DMS114 treated with DMSO at 0.1 percent for 48 hours (cell line): ENCODE results near the gene HORMAD1.
"Not testable (repeated sequence)": the region's sequence is repeated elsewhere in the genome, so short reads cannot be mapped to it uniquely, and the experiment has no call there.

Experiments
- DNase-seq: peaks from one replicate; lab custom pipeline; 2025; ENCODE audit not compliant: unreplicated experiment; lab: John Stamatoyannopoulos, UW

Gene HORMAD1

GRCh38 chr1:150720703-150721102 is at the start of gene HORMAD1:
Gene HORMAD1, minus strand, starts transcription at chr1:150720895. Its CDS starts 1,390 bp downstream, at chr1:150719505.
- DNase-seq: no peak

- not testable (repeated sequence) for DNase-seq
These were observed 47.0 kb upstream of the HORMAD1 start for GRCh38 chr1:150767704-150768103.

- not testable (repeated sequence) for DNase-seq
These were observed 45.2 kb upstream of the HORMAD1 start for GRCh38 chr1:150765977-150766301.

- no peak for DNase-seq
These were observed 44.7 kb upstream of the HORMAD1 start, which contains the start of gene CTSS for GRCh38 chr1:150765296-150765976. Gene CTSS, minus strand, starts transcription at chr1:150765778. Its CDS starts 1,015 bp downstream, at chr1:150764763.

- no peak for DNase-seq
These were observed 44.0 kb upstream of the HORMAD1 start for GRCh38 chr1:150764617-150765101.

GRCh38 chr1:150763018-150763417 is 42.3 kb upstream of the HORMAD1 start:
- DNase-seq: no peak

GRCh38 chr1:150762552-150762951 is 41.9 kb upstream of the HORMAD1 start:
- no peak for DNase-seq

GRCh38 chr1:150761801-150762200 is 41.1 kb upstream of the HORMAD1 start:
- DNase-seq: no peak

GRCh38 chr1:150760013-150760412 is 39.3 kb upstream of the HORMAD1 start:
- no peak for DNase-seq

GRCh38 chr1:150753416-150753815 is 32.7 kb upstream of the HORMAD1 start:
- DNase-seq: no peak

GRCh38 chr1:150751443-150751842 is 30.7 kb upstream of the HORMAD1 start:
- no peak for DNase-seq

- DNase-seq: no peak
These were observed 29.1 kb upstream of the HORMAD1 start for GRCh38 chr1:150749720-150750311.

GRCh38 chr1:150748878-150749719 is 28.4 kb upstream of the HORMAD1 start:
- DNase-seq: no peak

- no peak for DNase-seq
These were observed 9.5 kb upstream of the HORMAD1 start for GRCh38 chr1:150730130-150730721.

GRCh38 chr1:150724336-150724735 is 3.6 kb upstream of the HORMAD1 start:
- DNase-seq: no peak

- no peak for DNase-seq
These were observed 597 bp downstream of the HORMAD1 start for GRCh38 chr1:150720098-150720497.

- DNase-seq: no peak
These were observed 2.3 kb downstream of the HORMAD1 start for GRCh38 chr1:150718225-150718891.

GRCh38 chr1:150709031-150709430 is 11.7 kb downstream of the HORMAD1 start:
- not testable (repeated sequence) for DNase-seq

- no peak for DNase-seq
These were observed 12.1 kb downstream of the HORMAD1 start for GRCh38 chr1:150708595-150708994.

- no peak for DNase-seq
These were observed 14.6 kb downstream of the HORMAD1 start for GRCh38 chr1:150706091-150706490.

- no peak for DNase-seq
These were observed 17.3 kb downstream of the HORMAD1 start for GRCh38 chr1:150703427-150703826.
